GM18526 (cell line): ENCODE results near the gene PALLD.

Experiments used
- POLR2A ChIP-seq: IDR thresholded peaks from 3 replicates; pipeline ENCODE4 v1.6.1; 2011; ENCODE audit not compliant: insufficient read length; ENCODE audit errors: extremely low read depth

Gene PALLD

DNA sequence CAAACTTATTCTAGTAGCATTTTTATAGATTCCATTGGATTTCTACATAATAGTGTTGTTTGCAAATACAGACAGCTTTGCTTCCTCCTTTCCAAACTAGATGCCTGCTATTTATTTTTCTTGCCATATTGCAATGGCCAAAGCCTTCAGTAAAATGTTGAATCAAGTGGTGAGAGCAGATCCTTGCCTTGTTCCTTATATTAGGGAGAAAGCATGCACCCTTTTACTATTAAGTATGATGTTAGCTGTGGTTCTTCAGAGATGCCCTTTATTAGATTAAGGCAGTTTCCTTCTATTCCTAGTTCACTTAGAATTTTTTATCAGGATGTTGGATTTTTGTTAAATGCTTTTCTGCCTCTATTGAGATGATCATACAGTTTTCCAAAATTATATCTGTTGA is 279.5 kb downstream of the PALLD start:
- TF ChIP-seq POLR2A: no peak

DNA sequence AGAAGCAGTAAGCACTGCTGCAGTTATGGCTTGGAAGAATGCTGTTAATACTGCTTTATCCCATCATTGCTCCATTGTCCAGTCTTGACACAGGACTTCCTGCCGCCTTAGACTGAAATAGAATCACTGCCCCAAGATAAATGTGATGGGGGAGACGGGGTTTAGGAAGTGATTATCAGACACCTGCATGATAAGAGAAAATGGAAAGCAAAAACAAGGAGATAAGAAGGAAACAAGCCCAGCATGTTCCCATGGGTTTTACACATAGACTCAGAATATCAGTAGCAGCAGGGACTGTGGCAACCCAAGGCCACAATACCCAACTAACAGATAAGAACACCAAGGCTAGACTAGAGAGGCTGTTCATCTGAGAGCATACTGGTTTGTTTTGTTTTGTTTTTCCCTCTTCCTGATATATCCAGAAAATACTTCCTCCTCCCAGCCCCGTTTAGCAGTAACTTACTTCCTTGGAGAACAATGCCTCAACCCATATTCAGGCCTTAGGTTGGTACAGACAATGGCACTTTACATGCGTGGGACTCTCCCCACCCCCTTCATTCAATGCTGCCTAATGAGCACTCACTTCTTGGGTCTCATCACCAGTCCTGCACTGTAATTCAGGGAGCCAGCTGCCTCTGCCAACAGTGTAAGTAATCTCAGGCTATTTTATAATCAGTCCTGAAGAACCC is 280.6 kb downstream of the PALLD start:
- TF ChIP-seq POLR2A: no peak

- no peak for TF ChIP-seq POLR2A
Measured at GRCh38 chr4:168781341-168781740, 284.5 kb downstream of the PALLD start.

- no peak for TF ChIP-seq POLR2A
Measured at GRCh38 chr4:168781926-168782325, 285.1 kb downstream of the PALLD start.

DNA sequence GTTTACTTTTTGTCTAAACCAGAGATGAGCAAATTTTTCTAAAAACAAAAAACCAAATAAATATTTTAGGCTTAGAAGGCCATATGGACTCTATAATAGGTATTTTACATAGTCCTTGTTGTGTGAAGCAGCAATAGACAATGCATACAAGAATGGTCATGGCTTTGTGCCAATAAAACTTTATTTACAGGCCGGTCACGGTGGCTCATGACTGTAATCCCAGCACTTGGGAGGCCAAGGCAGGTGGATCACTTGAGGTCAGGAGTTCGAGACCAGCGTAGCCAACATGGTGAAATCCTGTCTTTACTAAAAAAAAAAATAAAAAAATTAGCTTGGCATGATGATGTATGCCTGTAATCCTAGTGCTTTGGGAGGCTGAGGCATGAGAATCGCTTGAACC is 285.6 kb downstream of the PALLD start:
- no peak for TF ChIP-seq POLR2A

DNA sequence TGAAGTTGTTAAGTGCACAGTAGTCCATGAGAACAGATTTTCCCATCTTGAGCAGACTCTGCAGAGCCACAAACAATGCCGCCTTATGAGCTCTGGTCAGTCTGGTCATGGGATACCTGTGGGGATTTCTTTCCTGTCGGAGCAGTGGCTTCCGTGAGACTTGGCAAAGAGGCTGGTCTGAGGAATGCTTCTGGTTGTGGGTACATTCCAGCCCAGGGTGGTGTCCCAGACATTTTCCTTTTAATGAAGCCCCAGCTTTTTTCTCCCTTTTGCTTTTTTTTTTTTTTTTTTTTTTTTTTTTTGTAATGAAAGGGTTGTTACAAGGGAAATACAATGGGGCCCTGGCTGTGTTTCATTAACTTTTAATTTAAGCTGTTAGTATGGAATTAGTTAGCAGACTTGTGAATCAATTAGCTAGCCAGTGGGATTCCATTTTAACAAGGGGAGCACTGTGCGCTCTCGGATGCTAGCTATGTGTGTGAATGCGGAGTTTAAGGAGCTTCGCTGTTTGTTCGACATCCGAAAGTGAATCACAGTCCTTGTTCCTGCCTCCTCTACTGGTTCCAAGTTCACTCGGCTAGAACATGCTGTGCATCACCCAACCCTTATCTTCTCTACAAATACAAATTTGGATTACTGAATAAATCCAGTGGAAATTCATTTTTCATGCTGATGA is 288.1 kb downstream of the PALLD start:
- no peak for TF ChIP-seq POLR2A

GRCh38 chr4:168787334-168787733 is 290.5 kb downstream of the PALLD start:
- TF ChIP-seq POLR2A: no peak

GRCh38 chr4:168787801-168788595 is 291.1 kb downstream of the PALLD start:
- TF ChIP-seq POLR2A: no peak

DNA sequence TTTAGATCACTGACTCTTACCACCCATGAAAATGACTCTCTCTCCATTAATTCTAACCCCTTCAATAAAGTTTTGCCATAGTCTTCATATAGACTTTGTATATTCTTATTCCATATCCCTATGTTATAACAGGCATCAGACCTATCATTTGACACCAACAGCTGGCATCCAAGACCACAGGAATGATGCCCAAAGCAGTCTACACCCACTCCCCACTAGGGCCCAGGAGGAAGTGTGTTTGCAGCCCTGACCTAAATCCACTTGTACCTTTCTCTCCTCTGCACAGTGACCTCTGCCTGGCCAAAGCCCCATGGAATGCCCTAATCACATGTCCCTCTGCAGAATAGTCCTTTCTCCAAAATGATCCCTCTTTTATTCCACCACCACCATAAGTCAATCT is 294.0 kb downstream of the PALLD start:
- TF ChIP-seq POLR2A: no peak

- no peak for TF ChIP-seq POLR2A
Measured at GRCh38 chr4:168791376-168791775, 294.5 kb downstream of the PALLD start.

DNA sequence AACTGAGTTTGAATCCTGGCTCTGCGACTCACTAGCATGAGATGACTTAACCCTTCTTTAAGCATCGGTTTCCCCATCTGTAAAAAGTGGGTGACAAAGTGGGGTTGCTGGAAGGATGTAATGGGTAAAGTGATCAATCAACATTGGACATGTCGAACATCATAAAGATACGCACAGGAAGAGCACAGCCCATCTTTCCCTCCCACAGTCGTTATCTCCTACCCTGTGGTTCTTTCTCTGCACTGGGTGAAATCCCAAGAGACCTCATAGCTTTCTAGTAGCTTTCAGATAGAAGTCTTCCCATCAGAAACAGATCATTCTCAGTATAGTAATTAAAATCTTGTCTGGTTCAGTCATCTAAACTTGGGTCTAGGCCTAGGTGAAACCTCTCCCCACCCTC is 296.7 kb downstream of the PALLD start:
- no peak for TF ChIP-seq POLR2A

GRCh38 chr4:168794092-168794707 is 297.3 kb downstream of the PALLD start:
- TF ChIP-seq POLR2A: no peak

DNA sequence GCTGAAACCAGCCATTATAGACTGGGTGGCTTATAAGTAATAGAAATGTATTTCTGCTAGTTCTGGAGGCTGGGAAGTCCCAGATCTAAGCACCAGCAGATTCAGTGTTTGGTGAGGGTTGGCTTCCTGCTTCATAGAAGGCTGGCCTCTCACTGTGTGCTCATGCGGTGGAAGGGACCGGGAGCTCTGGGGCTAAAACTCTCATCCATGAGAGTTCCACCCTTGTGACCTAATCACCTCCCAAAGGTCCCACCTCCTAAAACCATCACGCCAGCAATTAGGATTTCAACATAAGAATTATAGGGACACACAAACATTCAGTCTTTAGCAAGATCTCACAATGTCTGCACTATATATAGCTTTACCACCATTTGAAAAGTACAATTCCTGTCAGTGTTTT is 298.0 kb downstream of the PALLD start:
- no peak for TF ChIP-seq POLR2A

GRCh38 chr4:168795346-168795745 is 298.5 kb downstream of the PALLD start:
- TF ChIP-seq POLR2A: no peak

- no peak for TF ChIP-seq POLR2A
Measured at GRCh38 chr4:168796362-168797106, 299.7 kb downstream of the PALLD start.
